Stomach (tissue), 9 donors: ENCODE data around the gene USP32. TPM values are rescaled to one million over a fixed set of nuclear protein-coding genes. Genes with fewer than 3 reads are reported as not detected.
"Not testable (repeated sequence)": the region's sequence is repeated elsewhere in the genome, so short reads cannot be mapped to it uniquely, and the experiment has no call there.

Source experiments
- DNase-seq, 2 donors: peaks; one replicate each; pipeline versions ENCODE4 v3.0.0 to v3.0.0-alpha.2; 2013 to 2019
- H3K27ac ChIP-seq, 5 donors: fragments of 200-600 bp in 4 of 5; sonication (generic) in 4 of 5; one replicate each; pipeline ENCODE4 v1.5.1; 2013 to 2019; ENCODE audit warnings: mild to moderate bottlenecking in 1 of 5, moderate library complexity in 1 of 5
- H3K27me3 ChIP-seq, 3 donors: fragments of 200-600 bp; sonication (generic); one replicate each; pipeline ENCODE4 v1.5.1; 2017 to 2019; ENCODE audit warnings: mixed run types in 1 of 3
- H3K36me3 ChIP-seq, 4 donors: fragments of 200-600 bp; sonication (generic); 1 replicate in 3 of 4; 2 replicates in 1 of 4; pipeline ENCODE4 v1.5.1; 2016 to 2019
- H3K4me1 ChIP-seq, 4 donors: fragments of 200-600 bp; sonication (generic); one replicate each; pipeline ENCODE4 v1.5.1; 2016 to 2019
- H3K4me3 ChIP-seq, 4 donors: fragments of 200-600 bp; sonication (generic) in 3 of 4; one replicate each; pipeline ENCODE4 v1.5.1; 2016 to 2019; ENCODE audit warnings: mild to moderate bottlenecking in 1 of 4
- H3K9me3 ChIP-seq, 4 donors: fragments of 200-600 bp; sonication (generic); one replicate each; pipeline ENCODE4 v1.5.1; 2016 to 2019
- EP300 ChIP-seq: sonication (generic); formaldehyde crosslinking; IDR thresholded peaks from one replicate; pipeline ENCODE4 v1.6.1; 2017; ENCODE audit warnings: antibody characterized with exemption
- POLR2A ChIP-seq, 4 donors: fragments of 450-650 bp; IDR thresholded peaks; one replicate each; pipeline ENCODE4 v1.6.1; 2016; ENCODE audit warnings: antibody characterized with exemption in 4 of 4, control low read depth in 2 of 4, mild to moderate bottlenecking in 1 of 4, moderate library complexity in 1 of 4
- POLR2AphosphoS5 ChIP-seq, 3 donors: sonication (generic); formaldehyde crosslinking; IDR thresholded peaks; one replicate each; pipeline ENCODE4 v1.6.1; 2016; ENCODE audit warnings: antibody characterized with exemption in 3 of 3
- WGBS, 5 donors: extraction: QIAGEN DNeasy Blood & Tissue Kit in 3 of 5; methylation state at CpG; one replicate each; pipeline versions ENCODE4 v1.1.5 to v1.1.7; 2013 to 2018; 5-methylcytosine and 5-hydroxymethylcytosine counted together
- intact Hi-C: fragments of 100-400 bp; cut with DNase I; formaldehyde crosslinking; loops from one replicate; pipeline ENCODE4 v1.15.1; 2023; ENCODE audit warnings: low total_unique reads
- polyA plus RNA-seq, 3 donors: library from polyadenylated mRNA; stranded (reverse); fragments of 200-250 nt; gene quantifications; one replicate each; pipeline ENCODE4 v1.2.3, GENCODE V29; 2013
- total RNA-seq, 5 donors: library from RNA; depleted of rRNA; stranded (reverse); fragments of >200 nt; gene quantifications; one replicate each; pipeline versions ENCODE4 v1.1.0 to v1.2.3, GENCODE V29; 2014 to 2016
- TF ChIP-seq, protein P1 (sequence below), 7 experiments: fragments of 450-650 bp in 4 of 7; fragments of 200-600 bp in 3 of 7; sonication (generic) in 3 of 7; IDR thresholded peaks; one replicate each; pipeline ENCODE4 v1.5.1; 2016 to 2019; ENCODE audit warnings: antibody characterized with exemption in 7 of 7, control low read depth in 2 of 7, mild to moderate bottlenecking in 1 of 7
- donor health status: healthy with polysubstance abuse.
- donor health status: Bipolar disorder and iron deficiency.
- donor health status: healthy.

The USP32 gene
- total and polyA plus RNA-seq, 8 donors: 7.5 to 70.9 (median 16.0) TPM

DNA sequence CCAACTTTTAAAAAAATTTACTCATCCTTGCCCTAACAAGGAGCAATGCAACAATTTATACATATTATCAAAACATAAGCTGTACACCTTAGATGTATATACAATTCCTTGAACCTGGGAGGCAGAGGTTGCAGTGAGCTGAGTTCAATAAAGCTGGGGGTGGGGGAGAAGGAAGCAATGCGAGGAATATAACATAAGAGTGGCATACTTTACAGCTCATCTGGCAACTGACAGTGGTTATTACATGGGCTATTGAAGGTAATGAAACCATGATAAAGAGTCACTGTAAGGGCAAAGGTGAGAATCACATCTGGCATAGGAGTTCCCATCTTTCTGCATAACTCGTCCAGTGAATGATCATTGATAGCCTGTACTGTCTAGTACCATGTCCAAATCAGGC is 198.5 kb downstream of the USP32 start:
- no peak overlapping the region for H3K4me3 ChIP-seq
- DNase-seq: no peak
- H3K4me1 ChIP-seq: no peaks in the 10 kb centered on the region
- no peak overlapping the region for H3K27ac ChIP-seq
- no peaks in the 10 kb centered on the region for H3K9me3 ChIP-seq
- 88 to 94% (median 90%) methylated on average over 2 of the region's 2 CpGs for WGBS, 5 donors
- peaks cover 54 to 99% (median 99%) of the 10 kb centered on the region in 4 donors for H3K36me3 ChIP-seq
- TF ChIP-seq EP300 (no peak), POLR2A (IDR thresholded peaks at IDR 0.05) (no peak), POLR2AphosphoS5 (IDR thresholded peaks at IDR 0.05) (no peak)
- TF ChIP-seq, protein P1, sequence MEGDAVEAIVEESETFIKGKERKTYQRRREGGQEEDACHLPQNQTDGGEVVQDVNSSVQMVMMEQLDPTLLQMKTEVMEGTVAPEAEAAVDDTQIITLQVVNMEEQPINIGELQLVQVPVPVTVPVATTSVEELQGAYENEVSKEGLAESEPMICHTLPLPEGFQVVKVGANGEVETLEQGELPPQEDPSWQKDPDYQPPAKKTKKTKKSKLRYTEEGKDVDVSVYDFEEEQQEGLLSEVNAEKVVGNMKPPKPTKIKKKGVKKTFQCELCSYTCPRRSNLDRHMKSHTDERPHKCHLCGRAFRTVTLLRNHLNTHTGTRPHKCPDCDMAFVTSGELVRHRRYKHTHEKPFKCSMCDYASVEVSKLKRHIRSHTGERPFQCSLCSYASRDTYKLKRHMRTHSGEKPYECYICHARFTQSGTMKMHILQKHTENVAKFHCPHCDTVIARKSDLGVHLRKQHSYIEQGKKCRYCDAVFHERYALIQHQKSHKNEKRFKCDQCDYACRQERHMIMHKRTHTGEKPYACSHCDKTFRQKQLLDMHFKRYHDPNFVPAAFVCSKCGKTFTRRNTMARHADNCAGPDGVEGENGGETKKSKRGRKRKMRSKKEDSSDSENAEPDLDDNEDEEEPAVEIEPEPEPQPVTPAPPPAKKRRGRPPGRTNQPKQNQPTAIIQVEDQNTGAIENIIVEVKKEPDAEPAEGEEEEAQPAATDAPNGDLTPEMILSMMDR (IDR thresholded peaks at IDR 0.05): no peak
- no peaks in the 10 kb centered on the region for H3K27me3 ChIP-seq
- intact Hi-C loops: no loop called here

DNA sequence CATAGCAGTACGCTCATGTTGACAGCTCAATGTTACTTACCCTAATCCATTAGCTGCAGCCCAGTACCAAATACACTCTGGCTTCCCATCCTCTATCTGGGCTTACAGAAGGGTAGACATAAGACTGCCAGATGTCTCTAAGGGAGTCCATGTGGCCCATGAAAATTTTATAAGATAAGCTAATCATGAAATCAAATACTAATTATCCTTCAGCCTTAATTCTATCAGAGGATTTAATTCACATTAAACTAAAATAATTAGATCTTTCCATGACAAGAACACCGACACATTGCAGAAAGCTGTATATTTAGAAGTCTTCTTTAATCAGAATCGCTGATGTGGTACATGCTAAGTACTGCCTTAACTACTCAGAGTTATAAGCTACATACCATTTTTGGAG is 198.9 kb downstream of the USP32 start:
- H3K27me3 ChIP-seq, H3K27ac ChIP-seq, H3K9me3 ChIP-seq, H3K4me3 ChIP-seq, DNase-seq, intact Hi-C loops, H3K4me1 ChIP-seq: not testable (repeated sequence)
- WGBS, 5 donors: 94 to 100% (median 98%) methylated on average over 3 of the region's 3 CpGs
- H3K36me3 ChIP-seq: peaks cover 50 to 98% (median 96%) of the 10 kb centered on the region in 4 donors

- H3K36me3 ChIP-seq: peaks cover 46 to 98% (median 92%) of the 10 kb centered on the region in 4 donors
- DNase-seq, H3K9me3 ChIP-seq, intact Hi-C loops, H3K27me3 ChIP-seq, H3K4me3 ChIP-seq, H3K27ac ChIP-seq, H3K4me1 ChIP-seq: not testable (repeated sequence)
- 92 to 97% (median 96%) methylated on average over 4 of the region's 4 CpGs for WGBS, 5 donors
These were observed 201.9 kb downstream of the USP32 start for GRCh38 chr17:60190032-60190431.

- intact Hi-C loops: no loop called here
- 77 to 98% (median 95%) methylated on average over 4 of the region's 4 CpGs for WGBS, 5 donors
- H3K27ac ChIP-seq: no peak overlapping the region
- H3K27me3 ChIP-seq: no peaks in the 10 kb centered on the region
- H3K9me3 ChIP-seq: no peaks in the 10 kb centered on the region
- peaks cover 0 to 5% (median 0%) of the 10 kb centered on the region in 4 donors for H3K4me1 ChIP-seq
- H3K36me3 ChIP-seq: peaks cover 41 to 96% (median 92%) of the 10 kb centered on the region in 4 donors
- TF ChIP-seq POLR2AphosphoS5 (IDR thresholded peaks at IDR 0.05) (no peak), EP300 (no peak), POLR2A (IDR thresholded peaks at IDR 0.05) (no peak)
- TF ChIP-seq, protein P1 (IDR thresholded peaks at IDR 0.05): no peak
- H3K4me3 ChIP-seq: no peak overlapping the region
- no peak for DNase-seq
These were observed 203.2 kb downstream of the USP32 start for GRCh38 chr17:60188759-60189158.

DNA sequence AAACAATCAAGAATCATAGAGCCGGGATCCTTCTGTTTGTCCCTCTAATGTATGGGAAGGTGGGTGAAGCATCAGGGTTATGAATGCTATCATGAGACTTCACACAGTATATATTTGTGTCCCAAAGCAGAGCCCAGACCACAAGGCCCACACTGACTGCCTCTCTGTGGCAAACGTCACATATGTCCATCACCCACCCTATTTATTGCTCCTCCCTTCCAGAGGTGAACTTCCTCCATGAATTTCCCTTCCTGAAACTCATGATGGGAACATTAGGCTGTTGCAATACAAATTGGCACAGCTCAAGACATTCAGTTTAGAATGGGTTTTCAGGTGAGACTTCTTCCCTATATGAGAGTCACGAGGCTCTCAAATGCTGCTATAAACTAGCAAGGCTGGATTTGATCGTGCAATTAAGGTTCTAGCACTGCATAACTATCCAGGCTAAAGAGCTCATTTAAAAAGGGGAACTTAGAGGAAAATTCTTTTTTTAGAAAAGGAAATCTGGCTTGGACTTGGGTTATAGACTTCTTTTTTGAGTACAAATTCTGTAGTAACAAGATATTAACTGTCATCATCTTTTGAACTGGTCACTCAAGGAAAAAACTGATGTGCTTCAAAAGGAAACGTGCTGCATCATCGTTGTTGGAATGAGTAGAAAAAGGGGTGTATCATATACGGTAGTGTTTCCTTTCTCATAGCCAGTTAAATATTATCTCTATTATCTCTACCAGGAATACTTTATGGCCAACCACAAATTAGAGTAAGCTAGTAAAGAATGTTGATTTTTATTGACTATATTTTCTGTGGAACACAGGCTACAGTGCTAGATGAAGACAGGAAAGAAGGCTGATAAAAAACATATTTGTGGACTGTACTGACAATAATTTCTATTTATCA is 204.8 kb downstream of the USP32 start:
- H3K36me3 ChIP-seq: peaks cover 35 to 96% (median 93%) of the 10 kb centered on the region in 4 donors
- 65 to 79% (median 76%) methylated on average over 7 of the region's 7 CpGs for WGBS, 5 donors
- intact Hi-C loops, H3K4me3 ChIP-seq, H3K27me3 ChIP-seq, DNase-seq, H3K27ac ChIP-seq, H3K9me3 ChIP-seq, H3K4me1 ChIP-seq: not testable (repeated sequence)

DNA sequence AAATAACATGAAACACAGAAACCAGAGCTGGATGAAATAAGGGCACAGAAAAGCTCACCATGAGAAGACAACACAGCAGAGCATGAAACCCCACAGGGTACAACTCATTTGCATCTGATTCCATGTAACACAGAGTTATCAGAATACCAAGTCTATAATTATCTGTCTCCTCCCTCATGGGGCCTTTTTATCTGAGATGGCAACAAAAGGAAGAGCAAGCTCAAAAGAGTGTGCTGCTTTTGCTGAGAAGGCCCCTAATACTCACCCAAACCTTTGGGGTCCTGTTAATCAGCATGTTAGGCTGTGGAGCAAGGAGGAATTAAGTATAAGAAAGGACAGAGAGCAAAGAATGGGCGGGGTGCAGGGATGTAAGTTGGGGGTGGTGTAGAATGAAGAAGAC is 205.6 kb downstream of the USP32 start:
- H3K27me3 ChIP-seq, H3K4me3 ChIP-seq, H3K9me3 ChIP-seq, intact Hi-C loops, H3K4me1 ChIP-seq, H3K27ac ChIP-seq, DNase-seq: not testable (repeated sequence)
- peaks cover 34 to 96% (median 93%) of the 10 kb centered on the region in 4 donors for H3K36me3 ChIP-seq
- 78 to 100% (median 93%) methylated on average over 1 of the region's 1 CpG for whole genome bisulfite sequencing, 5 donors

- intact Hi-C loops, DNase-seq, H3K27me3 ChIP-seq, H3K27ac ChIP-seq, H3K9me3 ChIP-seq, H3K4me1 ChIP-seq, H3K4me3 ChIP-seq: not testable (repeated sequence)
- peaks cover 36 to 88% (median 86%) of the 10 kb centered on the region in 4 donors for H3K36me3 ChIP-seq
- 36 to 75% (median 57%) methylated on average over 1 of the region's 1 CpG for WGBS, 5 donors
These were observed 211.6 kb downstream of the USP32 start for GRCh38 chr17:60180380-60180779.

GRCh38 chr17:60178180-60178579 is 213.8 kb downstream of the USP32 start:
- intact Hi-C loops, H3K27ac ChIP-seq, H3K27me3 ChIP-seq, H3K9me3 ChIP-seq, DNase-seq, H3K4me1 ChIP-seq, H3K4me3 ChIP-seq: not testable (repeated sequence)
- peaks cover 29 to 68% (median 64%) of the 10 kb centered on the region in 4 donors for H3K36me3 ChIP-seq
- 78 to 87% (median 80%) methylated on average over 2 of the region's 2 CpGs for WGBS, 5 donors

GRCh38 chr17:60176763-60177162 is 215.2 kb downstream of the USP32 start:
- H3K27me3 ChIP-seq, H3K4me3 ChIP-seq, H3K9me3 ChIP-seq, H3K27ac ChIP-seq, H3K4me1 ChIP-seq, DNase-seq, intact Hi-C loops: not testable (repeated sequence)
- H3K36me3 ChIP-seq: peaks cover 19 to 53% (median 50%) of the 10 kb centered on the region in 4 donors
- 85 to 91% (median 86%) methylated on average over 5 of the region's 5 CpGs for WGBS, 5 donors
